ENCODE measurements around the gene SYTL4. TPM values are rescaled to one million over a fixed set of nuclear protein-coding genes. Genes with fewer than 3 reads are reported as not detected.

Gene SYTL4
- total RNA-seq, 1 donor from 2014 or later: 2.1 TPM

DNA sequence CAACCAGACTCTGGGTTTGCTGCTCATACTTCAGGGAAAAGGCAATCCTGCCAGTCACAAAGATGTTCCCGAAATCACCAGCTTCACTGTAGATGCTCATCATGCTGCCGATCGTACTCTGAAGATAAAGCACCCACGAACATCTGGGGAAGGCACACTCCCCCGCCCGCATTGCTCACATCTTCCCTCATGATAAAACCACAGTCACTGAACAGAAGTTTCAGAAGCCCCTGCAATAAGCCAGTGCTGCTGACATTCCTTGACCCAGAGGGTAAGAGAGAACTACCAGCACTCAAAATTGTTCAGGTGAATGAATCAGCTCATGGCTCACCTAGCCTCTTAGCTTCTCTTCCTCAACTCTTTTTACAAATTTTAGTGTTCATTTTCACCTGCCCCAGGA is 44.8 kb downstream of the SYTL4 start:
- Histone ChIP-seq H3K36me3 (no peaks in the 10 kb centered on the region), H3K4me1 (no peaks in the 10 kb centered on the region), H3K27me3 (no peaks in the 10 kb centered on the region), H3K27ac (no peak overlapping the region), H3K9me3 (no peaks in the 10 kb centered on the region), H3K4me3 (no peak overlapping the region)
- no peak for DNase-seq (ENCODE audit: low spot score in 2 of 2)
- TF ChIP-seq, protein P1, sequence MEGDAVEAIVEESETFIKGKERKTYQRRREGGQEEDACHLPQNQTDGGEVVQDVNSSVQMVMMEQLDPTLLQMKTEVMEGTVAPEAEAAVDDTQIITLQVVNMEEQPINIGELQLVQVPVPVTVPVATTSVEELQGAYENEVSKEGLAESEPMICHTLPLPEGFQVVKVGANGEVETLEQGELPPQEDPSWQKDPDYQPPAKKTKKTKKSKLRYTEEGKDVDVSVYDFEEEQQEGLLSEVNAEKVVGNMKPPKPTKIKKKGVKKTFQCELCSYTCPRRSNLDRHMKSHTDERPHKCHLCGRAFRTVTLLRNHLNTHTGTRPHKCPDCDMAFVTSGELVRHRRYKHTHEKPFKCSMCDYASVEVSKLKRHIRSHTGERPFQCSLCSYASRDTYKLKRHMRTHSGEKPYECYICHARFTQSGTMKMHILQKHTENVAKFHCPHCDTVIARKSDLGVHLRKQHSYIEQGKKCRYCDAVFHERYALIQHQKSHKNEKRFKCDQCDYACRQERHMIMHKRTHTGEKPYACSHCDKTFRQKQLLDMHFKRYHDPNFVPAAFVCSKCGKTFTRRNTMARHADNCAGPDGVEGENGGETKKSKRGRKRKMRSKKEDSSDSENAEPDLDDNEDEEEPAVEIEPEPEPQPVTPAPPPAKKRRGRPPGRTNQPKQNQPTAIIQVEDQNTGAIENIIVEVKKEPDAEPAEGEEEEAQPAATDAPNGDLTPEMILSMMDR (IDR thresholded peaks at IDR 0.05): no peak
- intact Hi-C loops (cut with DNase I): loop anchor here (10.0 kb wide), 1 partner anchor 172 kb away; no protein-coding TSS in a partner anchor

- intact Hi-C loops (cut with DNase I): loop anchor here (1.0 to 10.0 kb wide), 2 partner anchors 82 to 171 kb away; no protein-coding TSS in a partner anchor
- Histone ChIP-seq H3K27me3 (no peaks in the 10 kb centered on the region), H3K36me3 (no peaks in the 10 kb centered on the region), H3K4me3 (no peak overlapping the region), H3K4me1 (no peaks in the 10 kb centered on the region), H3K9me3 (no peaks in the 10 kb centered on the region), H3K27ac (no peak overlapping the region)
- TF ChIP-seq, protein P1 (IDR thresholded peaks at IDR 0.05): no peak
- no peak for DNase-seq (ENCODE audit: low spot score in 2 of 2)
Observed at GRCh38 chrX:100685997-100686305, 46.0 kb downstream of the SYTL4 start.

DNA sequence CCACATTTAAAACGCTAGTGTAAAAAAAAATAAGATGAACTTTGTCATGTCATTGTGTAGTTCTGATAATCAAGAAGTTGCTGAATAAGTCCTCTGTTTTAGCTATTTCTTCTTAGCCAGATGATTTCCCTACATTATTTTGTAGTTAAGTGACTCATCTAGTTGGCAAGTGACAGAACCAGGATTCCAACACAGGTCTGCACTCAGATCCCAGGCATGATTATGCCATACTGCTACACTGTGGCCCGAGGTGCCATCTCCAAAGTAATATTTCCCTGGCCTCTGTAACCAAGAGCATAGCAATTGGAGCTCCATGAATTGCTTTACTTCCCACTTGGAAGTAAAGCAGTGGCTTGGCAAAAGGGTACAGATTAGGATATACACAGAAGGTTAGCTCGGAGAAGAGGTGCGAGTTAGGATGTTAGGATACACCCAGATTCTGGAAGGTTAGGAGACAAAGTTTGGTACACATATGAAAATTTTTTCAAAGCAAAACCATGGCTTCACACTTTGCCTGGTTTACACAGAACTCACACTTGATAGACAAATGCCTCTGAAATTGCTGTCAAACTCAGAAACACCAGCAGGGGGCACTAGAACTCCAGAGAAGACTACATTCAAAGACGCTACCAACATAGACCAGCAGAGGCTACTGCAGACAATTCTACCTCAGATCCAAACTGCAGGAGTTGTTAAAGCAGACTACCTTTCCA is 46.5 kb downstream of the SYTL4 start:
- TF ChIP-seq, protein P1 (IDR thresholded peaks at IDR 0.05): peak; percentile 69 to 81 (median 80)
- Histone ChIP-seq H3K27me3 (no peaks in the 10 kb centered on the region), H3K4me1 (no peaks in the 10 kb centered on the region), H3K36me3 (no peaks in the 10 kb centered on the region), H3K4me3 (no peak overlapping the region), H3K27ac (no peak overlapping the region), H3K9me3 (no peaks in the 10 kb centered on the region)
- DNase-seq (ENCODE audit: low spot score in 2 of 2): peak in 1 of 2 donors; percentile 85
- intact Hi-C loops (cut with DNase I): loop anchor here (1.0 to 10.0 kb wide), 2 partner anchors 83 to 171 kb away; no protein-coding TSS in a partner anchor

DNA sequence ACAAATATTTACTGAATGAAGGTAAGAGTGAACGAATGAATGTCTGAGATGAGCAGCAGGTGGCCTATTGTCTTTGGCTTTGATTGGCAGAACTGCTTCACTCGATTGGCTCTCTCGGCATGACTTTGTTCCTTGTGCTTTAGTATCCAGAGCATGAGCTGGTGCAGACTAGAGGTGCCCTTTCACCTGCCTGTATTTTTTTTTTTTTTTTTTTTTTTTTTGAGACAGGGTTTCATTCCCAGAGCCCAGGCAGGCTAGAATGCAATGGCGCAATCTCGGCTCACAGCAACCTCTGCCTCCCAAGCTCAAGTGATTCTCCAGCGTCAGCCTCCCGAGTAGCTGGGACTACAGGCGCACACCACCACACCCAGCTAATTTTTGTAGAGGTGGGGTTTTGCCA is 49.0 kb downstream of the SYTL4 start:
- no peak overlapping the region for H3K4me3 ChIP-seq
- DNase-seq (ENCODE audit: low spot score in 2 of 2): no peak
- TF ChIP-seq, protein P1 (IDR thresholded peaks at IDR 0.05): no peak
- H3K27me3 ChIP-seq: no peaks in the 10 kb centered on the region
- intact Hi-C loops (cut with DNase I): loop anchor here (10.0 kb wide), 1 partner anchor 168 kb away; no protein-coding TSS in a partner anchor
- no peaks in the 10 kb centered on the region for H3K36me3 ChIP-seq
- no peak overlapping the region for H3K27ac ChIP-seq
- no peaks in the 10 kb centered on the region for H3K9me3 ChIP-seq
- no peaks in the 10 kb centered on the region for H3K4me1 ChIP-seq

DNA sequence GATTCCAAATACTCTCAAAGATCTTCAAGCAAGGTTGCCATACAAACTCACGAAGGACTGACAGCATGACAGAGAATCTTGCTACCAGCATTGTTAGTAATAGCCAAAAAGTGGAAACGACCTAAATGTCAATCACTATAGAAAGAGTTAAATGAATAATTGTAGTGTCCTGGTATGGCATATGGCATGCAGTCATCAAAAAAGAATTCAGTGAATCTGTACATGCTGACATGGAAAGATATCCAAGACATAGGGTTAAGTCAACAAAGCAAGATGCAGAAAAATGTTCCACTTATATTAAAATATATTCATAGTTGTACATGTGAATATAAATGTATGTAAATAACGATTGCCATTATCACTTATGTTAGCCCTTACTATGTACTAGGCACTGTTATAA is 50.3 kb downstream of the SYTL4 start:
- TF ChIP-seq, protein P1 (IDR thresholded peaks at IDR 0.05): no peak
- no peaks in the 10 kb centered on the region for H3K9me3 ChIP-seq
- H3K27me3 ChIP-seq: no peaks in the 10 kb centered on the region
- DNase-seq (ENCODE audit: low spot score in 2 of 2): no peak
- no peaks in the 10 kb centered on the region for H3K4me1 ChIP-seq
- intact Hi-C loops (cut with DNase I): loop anchor here (10.0 kb wide), 1 partner anchor 167 kb away; no protein-coding TSS in a partner anchor
- no peaks in the 10 kb centered on the region for H3K36me3 ChIP-seq
- H3K4me3 ChIP-seq: no peak overlapping the region
- no peak overlapping the region for H3K27ac ChIP-seq

Measured in ascending aorta (tissue), 2 donors.